Measurements from ENCODE around the gene RBPJL.

DNA sequence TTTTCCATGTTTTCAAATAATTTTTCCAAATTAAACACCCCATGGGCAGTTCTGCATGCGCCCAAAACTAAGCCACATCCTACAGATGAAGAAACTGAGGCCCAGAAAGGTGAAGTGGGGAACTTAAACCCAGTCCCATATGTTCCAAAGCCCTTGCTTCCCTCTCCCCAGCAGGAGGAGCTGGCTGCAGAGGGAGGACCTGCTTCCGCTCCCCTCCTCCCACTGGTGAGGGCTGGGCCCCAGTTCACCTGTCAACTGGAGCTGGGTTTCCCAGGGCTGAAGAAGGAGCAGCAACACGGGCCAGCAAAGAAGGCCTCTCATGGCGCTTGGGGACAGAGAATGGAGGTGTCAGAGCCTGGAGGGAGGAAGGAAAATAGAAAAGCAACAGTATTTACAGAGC lies 1.4 kb upstream of the RBPJL start:
- no peak for TF ChIP-seq CTCF (IDR thresholded peaks at IDR 0.05)
- TF ChIP-seq POLR2A (IDR thresholded peaks at IDR 0.05): no peak

Data from testis (tissue), 2 donors.